ENCODE results near the gene PKN2.

PKN2 gene

GRCh38 chr1:88779880-88780279 is 95.8 kb downstream of the PKN2 start:
- no peak for DNase-seq (ENCODE audit: low read depth)
- no peak for TF ChIP-seq CTCF (IDR thresholded peaks at IDR 0.05; ENCODE audit: control insufficient read depth, extremely low read depth, insufficient read depth)
- no peak overlapping the region for H3K4me3 ChIP-seq (ENCODE audit: low read depth, low read length)

GRCh38 chr1:88780485-88780884 is 96.4 kb downstream of the PKN2 start:
- DNase-seq (ENCODE audit: low read depth) = no peak
- TF ChIP-seq CTCF (IDR thresholded peaks at IDR 0.05; ENCODE audit: control insufficient read depth, extremely low read depth, insufficient read depth) = no peak
- H3K4me3 ChIP-seq (ENCODE audit: low read depth, low read length) = no peak overlapping the region

- DNase-seq (ENCODE audit: low read depth) = no peak
These were observed 99.1 kb downstream of the PKN2 start for GRCh38 chr1:88783145-88783544.

GRCh38 chr1:88784551-88784950 is 100.5 kb downstream of the PKN2 start:
- no peak for TF ChIP-seq CTCF (IDR thresholded peaks at IDR 0.05; ENCODE audit: control insufficient read depth, extremely low read depth, insufficient read depth)

More at GRCh38 chr1:88783145-88783544, 99.1 kb downstream of the PKN2 start:
- H3K4me3 ChIP-seq (ENCODE audit: low read depth, low read length) = no peak overlapping the region
- no peak for TF ChIP-seq CTCF (IDR thresholded peaks at IDR 0.05; ENCODE audit: control insufficient read depth, extremely low read depth, insufficient read depth)

GRCh38 chr1:88787023-88787903 is 103.2 kb downstream of the PKN2 start:
- no peak overlapping the region for H3K4me3 ChIP-seq (ENCODE audit: low read depth, low read length)
- peak; percentile 23 for DNase-seq (ENCODE audit: low read depth)
- TF ChIP-seq CTCF (IDR thresholded peaks at IDR 0.05; ENCODE audit: control insufficient read depth, extremely low read depth, insufficient read depth) = no peak

More at GRCh38 chr1:88784551-88784950, 100.5 kb downstream of the PKN2 start:
- no peak for DNase-seq (ENCODE audit: low read depth)
- no peak overlapping the region for H3K4me3 ChIP-seq (ENCODE audit: low read depth, low read length)

GRCh38 chr1:88791192-88791591 is 107.1 kb downstream of the PKN2 start:
- DNase-seq (ENCODE audit: low read depth) = no peak
- H3K4me3 ChIP-seq (ENCODE audit: low read depth, low read length) = no peak overlapping the region
- no peak for TF ChIP-seq CTCF (IDR thresholded peaks at IDR 0.05; ENCODE audit: control insufficient read depth, extremely low read depth, insufficient read depth)
